Heart right ventricle (tissue), 16 donors: ENCODE measurements around the gene SNTB2. TPM values are rescaled to one million over a fixed set of nuclear protein-coding genes. Genes with fewer than 3 reads are reported as not detected.
"Not testable (repeated sequence)": the region's sequence is repeated elsewhere in the genome, so short reads cannot be mapped to it uniquely, and the experiment has no call there.

Experiments
- ATAC-seq, 8 donors: fragments of 200-7000 bp; cut with Tn5 transposase; one replicate each; pipeline ENCODE4 v1.9.1; 2020; ENCODE audit warnings: mild to moderate bottlenecking in 8 of 8, moderate library complexity in 8 of 8, moderate number of reproducible peaks in 1 of 8
- DNase-seq, 2 donors: peaks; one replicate each; pipeline ENCODE4 v3.0.0-alpha.2; 2020
- H3K27ac ChIP-seq, 10 donors: fragments of 200-600 bp; sonication (generic) in 2 of 10; one replicate each; pipeline versions ENCODE4 v1.5.0 to v1.8.0; 2020 to 2022; ENCODE audit warnings: mild to moderate bottlenecking in 3 of 10
- H3K27me3 ChIP-seq, 7 donors: fragments of 200-600 bp; one replicate each; pipeline ENCODE4 v1.8.0; 2021 to 2022; ENCODE audit warnings: mild to moderate bottlenecking in 2 of 7
- H3K36me3 ChIP-seq, 9 donors: fragments of 200-600 bp; sonication (generic) in 1 of 9; one replicate each; pipeline versions ENCODE4 v1.5.0 to v1.8.0; 2020 to 2022; ENCODE audit warnings: mild to moderate bottlenecking in 2 of 9
- H3K4me1 ChIP-seq, 9 donors: fragments of 200-600 bp; sonication (generic) in 1 of 9; one replicate each; pipeline versions ENCODE4 v1.5.0 to v1.8.0; 2020 to 2022; ENCODE audit warnings: mild to moderate bottlenecking in 4 of 9
- H3K4me3 ChIP-seq, 10 donors: fragments of 200-600 bp; sonication (generic) in 2 of 10; one replicate each; pipeline versions ENCODE4 v1.5.0 to v1.8.0; 2020 to 2022; ENCODE audit warnings: mild to moderate bottlenecking in 7 of 10, moderate library complexity in 2 of 10
- H3K9me3 ChIP-seq, 11 donors: fragments of 200-600 bp in 10 of 11; sonication (generic) in 2 of 11; one replicate each; pipeline versions ENCODE4 v1.5.0 to v1.8.0; 2013 to 2022; ENCODE audit warnings: mild to moderate bottlenecking in 2 of 11, control low read depth in 1 of 11, moderate library complexity in 1 of 11
- CTCF ChIP-seq, 9 donors: fragments of 200-600 bp; sonication (generic) in 2 of 9; IDR thresholded peaks; one replicate each; pipeline versions ENCODE4 v1.5.0 to v1.8.0; 2021 to 2022; ENCODE audit warnings: antibody characterized with exemption in 9 of 9, mild to moderate bottlenecking in 5 of 9, moderate library complexity in 1 of 9
- WGBS, 2 donors: extraction: QIAGEN DNeasy Blood & Tissue Kit; methylation state at CpG; one replicate each; pipeline ENCODE4 v1.1.7; 2013; ENCODE audit warnings: inconsistent platforms in 1 of 2; 5-methylcytosine and 5-hydroxymethylcytosine counted together
- intact Hi-C, 10 donors: fragments of 100-400 bp; cut with DNase I; formaldehyde crosslinking; loops; one replicate each; pipeline versions ENCODE4 v1.11.1 to v1.14.2; 2022
- polyA plus RNA-seq, 2 donors: library from polyadenylated mRNA; stranded (reverse); fragments of 200-250 nt; gene quantifications; one replicate each; pipeline ENCODE4 v1.2.3, GENCODE V29; 2013
- total RNA-seq, 10 donors: library from RNA; stranded (reverse); fragmentation: NEBNext Ultra II Directional in 3 of 10; extraction: Animal tissue kit (Norgen Biotek cat#: 25700) in 3 of 10; gene quantifications; one replicate each; pipeline versions ENCODE4 v1.2.1 to v1.2.4, GENCODE V29; 2021 to 2023
- donor health status: Arrhythmogenic right ventricular cardiomyopathy.
- donor health status: ischemic (EF 13 %, LVEDD 7.1; RV severe dilation, severe dysfunction).
- donor health status: healthy with polysubstance abuse.
- donor health status: DM: no; HTN: yes; CAD: no.
- donor health status: DM: no; HTN: no; CAD: no.
- donor health status: ischemic (EF 25% LVEDD 6.9; RV normal size, moderate dysfunction).
- donor health status: ischemic (EF 25% LVEDD 5.7; RV mildly dilated, moderate dysfunction).
- donor health status: healthy.
- donor health status: DM: yes; HTN: yes; CAD: no.
- donor health status: Ischemic cardiomyopathy.
- donor health status: ischemic (EF 35%, LVEDD 5.7; RV mildly dilated, moderate dysfunction).
- donor health status: nonischemic (EF 11% LVEDD 7.7; RV severe dilation, severe dysfunction).
- donor health status: DM: yes; HTN: yes; CAD: no.
- donor health status: PGD.
- donor health status: ischemic (EF 29% LVEDD 5.4; RV normal size, mild dysfunction).
- donor health status: nonischemic (EF 23%, LVEDD 6.1; RV moderate dilation, normal function).

The SNTB2 gene
- total and polyA plus RNA-seq, 12 donors, result 3.0 to 15.7 (median 9.1) TPM

- peak overlapping the region in 2 of 10 donors; percentile 10 to 27 for H3K27ac ChIP-seq
Measured at GRCh38 chr16:69277413-69277812, 90.4 kb downstream of the SNTB2 start.

GRCh38 chr16:69283851-69284250 is 96.9 kb downstream of the SNTB2 start:
- Histone ChIP-seq H3K4me1 (peaks cover 0 to 16% (median 10%) of the 10 kb centered on the region in 9 donors), H3K27me3 (no peaks in the 10 kb centered on the region), H3K4me3 (no peak overlapping the region), H3K27ac (no peak overlapping the region), H3K9me3 (no peaks in the 10 kb centered on the region), H3K36me3 (peaks cover 0 to 39% (median 3%) of the 10 kb centered on the region in 9 donors)
- DNase-seq (no peak), ATAC-seq (no peak)
- 65 to 67% methylated on average over 4 of the region's 4 CpGs for WGBS, 2 donors
- TF ChIP-seq CTCF (IDR thresholded peaks at IDR 0.05), result no peak
- intact Hi-C loops, result loop anchor here in 3 of 10 donors (5.0 to 10.0 kb wide), 3 partner anchors 99 to 379 kb away; partner anchors contain the start of gene SNTB2 (in 1 of the 3)

More at GRCh38 chr16:69277413-69277812, 90.4 kb downstream of the SNTB2 start:
- no peak for TF ChIP-seq CTCF (IDR thresholded peaks at IDR 0.05)
- 51 to 67% methylated on average over 1 of the region's 1 CpG for WGBS, 2 donors
- intact Hi-C loops, result loop anchor here in 1 of 10 donors (10.0 kb wide), 1 partner anchor 83 kb away; no protein-coding TSS in a partner anchor
- ATAC-seq, result no peak
- no peaks in the 10 kb centered on the region for H3K27me3 ChIP-seq
- DNase-seq, result no peak
- H3K9me3 ChIP-seq, result no peaks in the 10 kb centered on the region
- peaks cover 0 to 27% (median 8%) of the 10 kb centered on the region in 9 donors for H3K4me1 ChIP-seq
- no peak overlapping the region for H3K4me3 ChIP-seq
- peaks cover 0 to 9% (median 0%) of the 10 kb centered on the region in 9 donors for H3K36me3 ChIP-seq

- no peak overlapping the region for H3K27ac ChIP-seq
- peaks cover 0 to 39% (median 3%) of the 10 kb centered on the region in 9 donors for H3K36me3 ChIP-seq
- H3K4me3 ChIP-seq, result no peak overlapping the region
- intact Hi-C loops, result loop anchor here in 4 of 10 donors (5.0 to 10.0 kb wide), 3 partner anchors 100 to 380 kb away; partner anchors contain the start of gene SNTB2 (in 1 of the 4)
- ATAC-seq (no peak), DNase-seq (no peak)
- WGBS, 2 donors, result 89 to 90% methylated on average over 4 of the region's 4 CpGs
- TF ChIP-seq CTCF (IDR thresholded peaks at IDR 0.05), result no peak
- H3K4me1 ChIP-seq, result peaks cover 0 to 16% (median 10%) of the 10 kb centered on the region in 9 donors
- H3K9me3 ChIP-seq, result no peaks in the 10 kb centered on the region
- H3K27me3 ChIP-seq, result no peaks in the 10 kb centered on the region
Measured at GRCh38 chr16:69285240-69285639, 98.3 kb downstream of the SNTB2 start.

- no peaks in the 10 kb centered on the region for H3K9me3 ChIP-seq
- intact Hi-C loops, result loop anchor here in 8 of 10 donors (1.0 to 10.0 kb wide), 7 partner anchors 102 to 382 kb away; partner anchors contain the start of gene SNTB2 (in 1 of the 8)
- H3K27ac ChIP-seq, result peak overlapping the region in 4 of 10 donors; percentile 18 to 48 (median 42)
- no peak overlapping the region for H3K4me3 ChIP-seq
- DNase-seq (peak; percentile 54 to 58), ATAC-seq (peak; percentile 68 to 92 (median 72))
- peaks cover 0 to 45% (median 3%) of the 10 kb centered on the region in 9 donors for H3K36me3 ChIP-seq
- peaks cover 0 to 16% (median 10%) of the 10 kb centered on the region in 9 donors for H3K4me1 ChIP-seq
- WGBS, 2 donors, result 40 to 47% methylated on average over 13 of the region's 13 CpGs
- TF ChIP-seq CTCF (IDR thresholded peaks at IDR 0.05), result peak; percentile 61 to 82 (median 71)
- no peaks in the 10 kb centered on the region for H3K27me3 ChIP-seq
Measured at GRCh38 chr16:69286941-69287713, 100.2 kb downstream of the SNTB2 start.

- not testable (repeated sequence) for H3K27ac ChIP-seq, H3K9me3 ChIP-seq, H3K27me3 ChIP-seq, ATAC-seq, H3K4me3 ChIP-seq, DNase-seq
- 97% methylated on average over 9 of the region's 9 CpGs for WGBS, 2 donors
- Histone ChIP-seq H3K4me1 (peaks cover 0 to 10% (median 9%) of the 10 kb centered on the region in 9 donors), H3K36me3 (peaks cover 0 to 25% (median 0%) of the 10 kb centered on the region in 9 donors)
- intact Hi-C loops, result loop anchor here in 1 of 10 donors (5.0 kb wide), 1 partner anchor 399 kb away; no protein-coding TSS in a partner anchor
Measured at GRCh38 chr16:69291657-69292056, 104.7 kb downstream of the SNTB2 start.
